Occipital lobe (tissue), 2 donors: ENCODE measurements around the gene AFP. TPM values are rescaled to one million over a fixed set of nuclear protein-coding genes. Genes with fewer than 3 reads are reported as not detected.
"Not testable (repeated sequence)": the region's sequence is repeated elsewhere in the genome, so short reads cannot be mapped to it uniquely, and the experiment has no call there.

Source experiments
- DNase-seq: peaks from one replicate; lab custom pipeline; 2025; lab: John Stamatoyannopoulos, UW
- total RNA-seq: library from RNA; depleted of rRNA; stranded (reverse); fragments of >200 nt; gene quantifications from one replicate; pipeline ENCODE4 v1.2.3, GENCODE V29; 2014

AFP gene
- total RNA-seq: 0.62 TPM

- no peak for DNase-seq
Observed at GRCh38 chr4:73435984-73436383, at the start of gene AFP. TSS of gene AFP (plus strand) at chr4:73436221. CDS start at chr4:73436263, 42 bp downstream.

- DNase-seq: no peak
Observed at GRCh38 chr4:73387552-73387951, 48.5 kb upstream of the AFP start.

GRCh38 chr4:73388887-73389286 is 47.1 kb upstream of the AFP start:
- no peak for DNase-seq

GRCh38 chr4:73389663-73390062 is 46.4 kb upstream of the AFP start:
- not testable (repeated sequence) for DNase-seq

- no peak for DNase-seq
Observed at GRCh38 chr4:73391774-73392173, 44.2 kb upstream of the AFP start.

GRCh38 chr4:73392936-73393335 is 43.1 kb upstream of the AFP start:
- no peak for DNase-seq

- DNase-seq: no peak
Observed at GRCh38 chr4:73396304-73396703, 39.7 kb upstream of the AFP start.

GRCh38 chr4:73396993-73397972 is 38.7 kb upstream of the AFP start:
- DNase-seq: no peak

GRCh38 chr4:73401412-73401811 is 34.6 kb upstream of the AFP start:
- no peak for DNase-seq

GRCh38 chr4:73404042-73404441 is 32.0 kb upstream of the AFP start, which contains the start of gene ALB:
TSS of gene ALB (plus strand) at chr4:73404287. CDS start at chr4:73404328, 41 bp downstream.
- no peak for DNase-seq

- no peak for DNase-seq
Observed at GRCh38 chr4:73404457-73404856, 31.6 kb upstream of the AFP start.

- no peak for DNase-seq
Observed at GRCh38 chr4:73405138-73405537, 30.9 kb upstream of the AFP start.

- no peak for DNase-seq
Observed at GRCh38 chr4:73406548-73406875, 29.5 kb upstream of the AFP start.

GRCh38 chr4:73407227-73407673 is 28.8 kb upstream of the AFP start:
- no peak for DNase-seq

GRCh38 chr4:73408181-73408867 is 27.7 kb upstream of the AFP start:
- no peak for DNase-seq

GRCh38 chr4:73409012-73409862 is 26.8 kb upstream of the AFP start:
- DNase-seq: no peak

- no peak for DNase-seq
Observed at GRCh38 chr4:73409978-73410548, 26.0 kb upstream of the AFP start.

GRCh38 chr4:73410916-73411730 is 24.9 kb upstream of the AFP start:
- no peak for DNase-seq

- no peak for DNase-seq
Observed at GRCh38 chr4:73411731-73412414, 24.1 kb upstream of the AFP start.

GRCh38 chr4:73413294-73413755 is 22.7 kb upstream of the AFP start:
- DNase-seq: no peak
